H7 (cell line): Measurements from ENCODE around the gene RPL29. TPM values are rescaled to one million over a fixed set of nuclear protein-coding genes. Genes with fewer than 3 reads are reported as not detected.

ENCODE experiments used
- DNase-seq: peaks from one replicate; pipeline ENCODE4 v3.0.0; 2012
- H3K27me3 ChIP-seq: 2 replicates; pipeline ENCODE4 v1.6.0; 2011; ENCODE audit warnings: mild to moderate bottlenecking, low read length; ENCODE audit not compliant: control insufficient read depth, insufficient read depth
- H3K36me3 ChIP-seq: replicated peaks from 2 replicates; pipeline ENCODE4 v1.5.1; 2011; ENCODE audit warnings: low read length; ENCODE audit not compliant: control insufficient read depth, insufficient read depth
- H3K4me3 ChIP-seq: 2 replicates; pipeline ENCODE4 v1.5.1; 2011; ENCODE audit warnings: low read depth, mild to moderate bottlenecking, control low read depth, low read length, moderate library complexity; ENCODE audit not compliant: insufficient read depth
- total RNA-seq: library from RNA; depleted of rRNA; stranded (reverse); fragments of >200 nt; shearing (Covaris generic); gene quantifications from 2 replicates; pipeline ENCODE4 v1.2.3, GENCODE V29; 2014; rRNA removed

RPL29 gene
- total RNA-seq, 1 experiment from 2014 or later, result 1,001 TPM

GRCh38 chr3:51948016-51948580 lies 47.6 kb downstream of the RPL29 start:
- DNase-seq, result no peak
- H3K36me3 ChIP-seq, result no peaks in the 10 kb centered on the region
- no peak overlapping the region for H3K4me3 ChIP-seq
- peaks cover 2% of the 10 kb centered on the region; the same call in 1 of the 2 replicates for H3K27me3 ChIP-seq

GRCh38 chr3:51947215-51947900 lies 48.3 kb downstream of the RPL29 start:
- H3K27me3 ChIP-seq, result peaks cover 2% of the 10 kb centered on the region; the same call in 1 of the 2 replicates
- no peaks in the 10 kb centered on the region for H3K36me3 ChIP-seq
- no peak overlapping the region for H3K4me3 ChIP-seq
- DNase-seq, result no peak

- Histone ChIP-seq H3K36me3 (no peaks in the 10 kb centered on the region), H3K27me3 (no peaks in the 10 kb centered on the region; the same call in 1 of the 2 replicates), H3K4me3 (no peak overlapping the region)
- no peak for DNase-seq
Measured at GRCh38 chr3:51946796-51947195, 48.9 kb downstream of the RPL29 start.

GRCh38 chr3:51945926-51946705 lies 49.6 kb downstream of the RPL29 start:
- no peaks in the 10 kb centered on the region; the same call in 1 of the 2 replicates for H3K27me3 ChIP-seq
- no peak for DNase-seq
- no peak overlapping the region for H3K4me3 ChIP-seq

GRCh38 chr3:51945031-51945840 lies 50.5 kb downstream of the RPL29 start:
- Histone ChIP-seq H3K4me3 (no peak overlapping the region), H3K27me3 (no peaks in the 10 kb centered on the region; the same call in 1 of the 2 replicates), H3K36me3 (no peaks in the 10 kb centered on the region)
- DNase-seq, result no peak

More at GRCh38 chr3:51945926-51946705, 49.6 kb downstream of the RPL29 start:
- no peaks in the 10 kb centered on the region for H3K36me3 ChIP-seq

GRCh38 chr3:51944451-51945021 lies 51.2 kb downstream of the RPL29 start:
- Histone ChIP-seq H3K4me3 (no peak overlapping the region), H3K27me3 (no peaks in the 10 kb centered on the region; the same call in 1 of the 2 replicates), H3K36me3 (no peaks in the 10 kb centered on the region)
- DNase-seq, result no peak

Other genes with a start within 250 kb of the RPL29 start
- not detected in 2 replicates for gene IQCF6, start 216.7 kb downstream of the RPL29 start, total RNA-seq
- gene IQCF2, start 134.3 kb downstream of the RPL29 start, total RNA-seq, result not detected in 2 replicates
- gene IQCF5, start 120.3 kb downstream of the RPL29 start, total RNA-seq, result not detected in 2 replicates
- gene IQCF1, start 92.5 kb downstream of the RPL29 start, total RNA-seq, result not detected in 2 replicates
- 62.0 and 80.6 TPM in 2 replicates for gene RRP9, start 54.0 kb downstream of the RPL29 start, total RNA-seq
- gene PARP3, start 53.5 kb downstream of the RPL29 start, total RNA-seq, result 3.2 and 5.5 TPM in 2 replicates
- 0.14 TPM in 1 of 2 replicates, not detected in the other for gene GPR62, start 40.5 kb downstream of the RPL29 start, total RNA-seq
- 29.4 and 48.1 TPM in 2 replicates for gene PCBP4, start 28.4 kb downstream of the RPL29 start, total RNA-seq
- gene ABHD14B, start 21.8 kb downstream of the RPL29 start, total RNA-seq, result 20.8 and 24.3 TPM in 2 replicates
- gene ABHD14A, start 20.8 kb downstream of the RPL29 start, total RNA-seq, result 7.5 and 7.7 TPM in 2 replicates
- gene ACY1, start 12.4 kb downstream of the RPL29 start, total RNA-seq, result 97.7 and 101 TPM in 2 replicates
- gene DUSP7, start 60.7 kb upstream of the RPL29 start, total RNA-seq, result 19.5 and 21.7 TPM in 2 replicates
- gene POC1A, start 158.5 kb upstream of the RPL29 start, total RNA-seq, result 25.1 and 26.4 TPM in 2 replicates
- 63.8 and 86.9 TPM in 2 replicates for gene ALAS1, start 202.3 kb upstream of the RPL29 start, total RNA-seq
- gene TLR9, start 229.8 kb upstream of the RPL29 start, total RNA-seq, result not detected in 2 replicates
- 85.8 and 99.0 TPM in 2 replicates for gene TWF2, start 243.3 kb upstream of the RPL29 start, total RNA-seq
- gene PPM1M, start 249.9 kb upstream of the RPL29 start, total RNA-seq, result 2.9 and 4.5 TPM in 2 replicates